PC-9 (cell line): ENCODE results near the gene CCL27.

Experiments
- EZH2 ChIP-seq: fragments of 200-600 bp; sonication (generic); IDR thresholded peaks from 2 replicates; pipeline ENCODE4 v1.8.0; 2017; ENCODE audit warnings: antibody characterized with exemption, low read depth
- TF ChIP-seq, protein P1 (sequence below): fragments of 200-600 bp; sonication (generic); conservative IDR thresholded peaks from 2 replicates; pipeline ENCODE4 v1.6.1; 2017; ENCODE audit warnings: mixed run types, antibody characterized with exemption, mild to moderate bottlenecking, moderate library complexity

DNA sequence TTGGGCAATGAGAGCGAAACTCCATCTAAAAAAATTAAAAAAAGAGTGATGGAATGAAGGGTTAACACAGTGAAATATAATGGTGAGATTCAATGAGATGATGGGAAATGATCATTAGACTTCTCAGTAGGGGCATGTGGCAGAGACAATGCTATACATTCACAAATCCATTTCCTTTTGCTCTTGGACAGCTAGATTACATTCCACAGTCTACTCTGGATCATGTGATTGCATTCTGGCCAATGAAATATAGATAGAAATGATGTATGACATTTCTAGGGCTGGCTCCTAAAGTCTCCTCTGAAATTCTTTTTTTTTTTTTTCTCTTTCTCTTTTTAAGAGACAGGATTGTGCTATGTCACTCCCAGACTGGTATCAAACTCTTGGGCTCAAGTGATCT, 19.8 kb downstream of the CCL27 start:
- no peak for TF ChIP-seq EZH2
- TF ChIP-seq, protein P1, sequence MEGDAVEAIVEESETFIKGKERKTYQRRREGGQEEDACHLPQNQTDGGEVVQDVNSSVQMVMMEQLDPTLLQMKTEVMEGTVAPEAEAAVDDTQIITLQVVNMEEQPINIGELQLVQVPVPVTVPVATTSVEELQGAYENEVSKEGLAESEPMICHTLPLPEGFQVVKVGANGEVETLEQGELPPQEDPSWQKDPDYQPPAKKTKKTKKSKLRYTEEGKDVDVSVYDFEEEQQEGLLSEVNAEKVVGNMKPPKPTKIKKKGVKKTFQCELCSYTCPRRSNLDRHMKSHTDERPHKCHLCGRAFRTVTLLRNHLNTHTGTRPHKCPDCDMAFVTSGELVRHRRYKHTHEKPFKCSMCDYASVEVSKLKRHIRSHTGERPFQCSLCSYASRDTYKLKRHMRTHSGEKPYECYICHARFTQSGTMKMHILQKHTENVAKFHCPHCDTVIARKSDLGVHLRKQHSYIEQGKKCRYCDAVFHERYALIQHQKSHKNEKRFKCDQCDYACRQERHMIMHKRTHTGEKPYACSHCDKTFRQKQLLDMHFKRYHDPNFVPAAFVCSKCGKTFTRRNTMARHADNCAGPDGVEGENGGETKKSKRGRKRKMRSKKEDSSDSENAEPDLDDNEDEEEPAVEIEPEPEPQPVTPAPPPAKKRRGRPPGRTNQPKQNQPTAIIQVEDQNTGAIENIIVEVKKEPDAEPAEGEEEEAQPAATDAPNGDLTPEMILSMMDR: no peak
